ENCODE results near the gene ARMC3. TPM values are rescaled to one million over a fixed set of nuclear protein-coding genes. Genes with fewer than 3 reads are reported as not detected.
"Not testable (repeated sequence)": the region's sequence is repeated elsewhere in the genome, so short reads cannot be mapped to it uniquely, and the experiment has no call there.

Gene ARMC3
- total RNA-seq, 1 donor from 2014 or later = under 0.01 TPM

GRCh38 chr10:22897371-22897770 is 30.5 kb upstream of the ARMC3 start:
- H3K36me3 ChIP-seq (ENCODE audit: control insufficient read depth, insufficient read depth, low read length) = no peaks in the 10 kb centered on the region
- TF ChIP-seq CTCF (IDR thresholded peaks at IDR 0.05; ENCODE audit: insufficient read depth, low read length, severe bottlenecking) = no peak
- no peak for DNase-seq (ENCODE audit: low read depth)
- no peak overlapping the region for H3K4me3 ChIP-seq (ENCODE audit: low read depth, low read length)
- no peak for FAIRE-seq
- no peaks in the 10 kb centered on the region for H3K27me3 ChIP-seq (ENCODE audit: control insufficient read depth, insufficient read depth, low read length)

- DNase-seq (ENCODE audit: low read depth) = no peak
Observed at GRCh38 chr10:22899307-22899706, 28.5 kb upstream of the ARMC3 start.

GRCh38 chr10:22899775-22900174 is 28.1 kb upstream of the ARMC3 start:
- DNase-seq (ENCODE audit: low read depth) = no peak

More at GRCh38 chr10:22899307-22899706, 28.5 kb upstream of the ARMC3 start:
- FAIRE-seq = peak; percentile 18
- Histone ChIP-seq H3K27me3 (ENCODE audit: control insufficient read depth, insufficient read depth, low read length) (no peaks in the 10 kb centered on the region), H3K4me3 (ENCODE audit: low read depth, low read length) (no peak overlapping the region), H3K36me3 (ENCODE audit: control insufficient read depth, insufficient read depth, low read length) (no peaks in the 10 kb centered on the region)
- no peak for TF ChIP-seq CTCF (IDR thresholded peaks at IDR 0.05; ENCODE audit: insufficient read depth, low read length, severe bottlenecking)

GRCh38 chr10:22900841-22901601 is 26.8 kb upstream of the ARMC3 start:
- Histone ChIP-seq H3K36me3 (ENCODE audit: control insufficient read depth, insufficient read depth, low read length) (no peaks in the 10 kb centered on the region), H3K4me3 (ENCODE audit: low read depth, low read length) (no peak overlapping the region), H3K27me3 (ENCODE audit: control insufficient read depth, insufficient read depth, low read length) (no peaks in the 10 kb centered on the region)
- DNase-seq (ENCODE audit: low read depth) (no peak), FAIRE-seq (no peak)
- no peak for TF ChIP-seq CTCF (IDR thresholded peaks at IDR 0.05; ENCODE audit: insufficient read depth, low read length, severe bottlenecking)

More at GRCh38 chr10:22899775-22900174, 28.1 kb upstream of the ARMC3 start:
- Histone ChIP-seq H3K4me3 (ENCODE audit: low read depth, low read length) (no peak overlapping the region), H3K27me3 (ENCODE audit: control insufficient read depth, insufficient read depth, low read length) (no peaks in the 10 kb centered on the region), H3K36me3 (ENCODE audit: control insufficient read depth, insufficient read depth, low read length) (no peaks in the 10 kb centered on the region)
- TF ChIP-seq CTCF (IDR thresholded peaks at IDR 0.05; ENCODE audit: insufficient read depth, low read length, severe bottlenecking) = no peak
- no peak for FAIRE-seq

GRCh38 chr10:22902147-22902546 is 25.7 kb upstream of the ARMC3 start:
- H3K4me3 ChIP-seq (ENCODE audit: low read depth, low read length); H3K36me3 ChIP-seq (ENCODE audit: control insufficient read depth, insufficient read depth, low read length); H3K27me3 ChIP-seq (ENCODE audit: control insufficient read depth, insufficient read depth, low read length); DNase-seq (ENCODE audit: low read depth); FAIRE-seq: not testable (repeated sequence)

- DNase-seq (ENCODE audit: low read depth) (no peak), FAIRE-seq (no peak)
- no peaks in the 10 kb centered on the region for H3K36me3 ChIP-seq (ENCODE audit: control insufficient read depth, insufficient read depth, low read length)
- no peak overlapping the region for H3K4me3 ChIP-seq (ENCODE audit: low read depth, low read length)
- H3K27me3 ChIP-seq (ENCODE audit: control insufficient read depth, insufficient read depth, low read length) = no peaks in the 10 kb centered on the region
- no peak for TF ChIP-seq CTCF (IDR thresholded peaks at IDR 0.05; ENCODE audit: insufficient read depth, low read length, severe bottlenecking)
Observed at GRCh38 chr10:22903694-22904093, 24.2 kb upstream of the ARMC3 start.

All from bronchial epithelial cell (primary cell).